GM21526 (cell line): Measurements from ENCODE around the gene GRAP2.
"Not testable (repeated sequence)": the region's sequence is repeated elsewhere in the genome, so short reads cannot be mapped to it uniquely, and the experiment has no call there.

ENCODE experiments used
- ATAC-seq: cut with Tn5 transposase; IDR thresholded peaks from one replicate; pipeline ENCODE4 v1.9.1; 2021; ENCODE audit warnings: moderate library complexity; ENCODE audit not compliant: unreplicated experiment, low FRiP score

The GRAP2 gene

DNA sequence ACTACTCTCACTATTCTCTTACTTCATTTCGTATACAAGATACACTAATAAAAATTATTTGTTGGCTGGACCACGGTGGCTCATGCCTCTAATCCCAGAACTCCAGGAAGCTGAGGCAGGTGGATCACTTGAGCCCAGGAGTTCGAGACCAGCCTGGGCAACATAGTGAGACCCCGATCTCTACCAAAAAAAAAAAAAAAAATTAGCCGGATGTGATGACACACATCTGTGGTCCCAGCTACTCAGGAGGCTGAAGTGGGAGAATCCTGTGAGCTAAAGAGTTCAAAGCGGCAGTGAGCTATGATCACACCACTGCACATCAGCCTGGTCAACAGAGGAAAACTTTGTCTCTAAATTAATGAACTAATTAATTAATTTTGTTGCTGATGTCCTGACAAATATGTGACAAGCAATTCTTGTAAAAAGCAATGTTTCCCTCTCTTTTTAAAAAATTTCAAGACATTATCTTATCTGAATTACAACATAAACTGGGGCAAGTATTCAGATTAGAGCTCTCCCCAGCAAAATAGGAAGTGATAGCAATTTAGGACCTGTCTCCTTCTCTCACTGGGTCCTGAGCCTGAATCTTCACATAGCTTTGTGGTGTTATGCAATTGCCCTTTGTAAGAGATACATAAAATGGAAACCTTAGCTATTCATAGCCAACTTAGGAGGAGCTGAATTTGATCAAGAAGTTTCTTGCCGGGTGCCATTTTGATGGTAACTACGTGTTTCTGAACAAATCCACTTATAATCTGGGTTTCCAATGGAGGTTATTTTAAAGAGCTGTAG lies 41.8 kb downstream of the GRAP2 start:
- ATAC-seq = no peak

DNA sequence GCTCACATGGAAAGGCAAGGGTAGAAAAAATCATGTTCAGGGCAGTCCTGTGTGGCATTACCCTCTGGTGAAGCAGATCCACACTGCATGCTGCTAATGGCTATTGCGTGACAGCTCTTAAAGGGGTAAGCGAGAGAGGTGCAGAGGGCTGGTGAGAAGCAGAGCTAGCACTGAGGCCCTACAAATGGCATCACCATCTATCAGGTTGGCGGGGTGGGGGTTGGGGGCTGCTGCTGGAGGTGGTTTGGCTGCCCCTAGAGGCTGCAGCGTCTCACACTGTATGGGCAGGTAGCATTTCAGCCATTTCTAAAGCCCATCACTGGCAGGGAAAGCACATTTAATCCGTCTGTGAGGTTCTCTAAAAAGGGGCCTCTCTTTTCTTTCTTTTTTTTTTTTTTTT lies 42.5 kb downstream of the GRAP2 start:
- no peak for ATAC-seq

DNA sequence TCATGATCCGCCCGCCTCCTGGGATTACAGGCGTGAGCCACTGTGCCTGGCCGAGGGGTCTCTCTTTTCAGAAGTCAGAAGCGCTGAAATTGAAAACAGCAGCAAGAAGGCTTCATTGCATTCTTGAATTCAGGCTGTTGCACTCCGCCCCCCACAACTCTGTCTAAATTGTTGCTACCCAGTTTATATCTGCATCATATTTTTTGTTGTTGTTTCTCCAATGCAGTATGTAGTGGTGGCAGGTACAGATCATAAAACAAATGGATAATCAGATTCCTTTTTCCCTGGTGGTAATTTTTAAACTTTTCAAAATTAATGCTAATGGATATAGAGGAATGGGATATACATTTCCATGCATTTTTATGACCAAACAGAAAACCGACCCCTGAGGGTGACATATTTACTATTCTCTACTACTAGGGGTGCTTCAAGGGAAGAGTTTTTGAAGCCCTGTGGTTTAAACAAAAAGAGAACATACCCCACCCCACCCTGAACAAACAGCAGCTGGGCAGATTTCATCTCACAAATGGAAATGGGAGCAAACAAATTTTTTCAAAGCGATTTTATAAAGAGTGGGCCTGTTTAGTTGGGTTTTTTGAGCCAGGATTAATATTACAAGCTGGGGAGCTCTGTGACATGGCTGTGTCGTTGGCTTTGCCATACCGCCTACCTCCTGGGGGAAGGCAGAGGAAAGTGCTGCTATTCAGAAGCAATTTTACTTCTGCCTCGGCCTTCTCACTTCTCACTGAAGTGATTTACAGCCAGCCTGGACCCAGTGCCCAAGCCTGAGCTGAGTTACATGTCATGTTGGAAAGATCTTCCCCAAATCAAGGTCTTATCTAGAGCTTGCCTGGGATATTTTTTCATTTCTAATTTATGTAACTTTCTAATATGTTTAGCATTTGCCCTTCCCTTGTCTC lies 43.3 kb downstream of the GRAP2 start:
- ATAC-seq = no peak

DNA sequence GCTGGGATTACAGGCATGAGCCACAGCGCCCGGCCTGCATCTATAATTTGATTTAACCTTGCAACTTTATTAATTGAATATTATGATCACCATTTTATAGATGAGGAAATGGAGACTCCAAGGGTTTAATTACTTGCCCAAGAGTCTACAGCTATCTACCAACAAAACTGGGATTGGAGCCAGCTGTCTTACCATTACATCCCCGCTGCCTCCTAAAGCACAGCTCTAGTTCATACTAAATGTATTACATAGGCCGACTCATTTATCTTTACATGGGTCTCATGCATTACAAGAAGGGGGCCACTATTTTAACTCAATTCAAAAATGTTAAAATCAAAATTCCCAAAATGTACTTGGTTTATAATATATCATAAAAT lies 45.2 kb downstream of the GRAP2 start:
- ATAC-seq = no peak

DNA sequence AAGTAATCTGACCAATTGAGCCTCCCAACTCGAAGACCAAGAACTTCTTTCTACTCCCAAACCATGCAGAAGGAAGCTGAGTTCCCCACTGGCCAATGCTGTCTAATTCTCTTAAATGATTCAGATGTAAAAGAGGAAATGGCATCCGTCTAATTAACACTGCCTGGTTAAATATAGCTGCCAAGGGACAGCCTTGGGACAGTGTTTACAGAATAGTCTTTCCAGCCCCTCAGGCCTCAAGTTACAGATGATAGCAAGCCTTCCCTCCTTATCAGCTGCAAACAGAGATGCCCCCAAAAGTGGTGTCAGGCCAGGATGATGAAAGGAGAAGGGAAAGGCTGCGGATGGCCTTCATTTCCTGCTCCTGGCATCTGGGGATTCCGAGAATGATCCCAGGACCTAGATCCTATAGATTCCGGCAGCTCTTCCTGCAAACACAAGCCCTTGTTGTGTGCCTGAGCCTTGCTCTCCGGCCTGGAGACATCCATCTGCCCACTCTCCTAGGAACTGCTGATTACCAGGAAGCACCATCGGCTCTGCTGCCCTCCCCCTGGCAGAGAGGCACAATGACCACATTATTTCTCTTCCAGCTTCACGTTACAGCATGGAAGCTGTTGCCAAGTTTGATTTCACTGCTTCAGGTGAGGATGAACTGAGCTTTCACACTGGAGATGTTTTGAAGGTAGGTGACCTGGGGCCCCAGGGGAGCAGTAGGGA lies 45.8 kb downstream of the GRAP2 start:
- no peak for ATAC-seq

DNA sequence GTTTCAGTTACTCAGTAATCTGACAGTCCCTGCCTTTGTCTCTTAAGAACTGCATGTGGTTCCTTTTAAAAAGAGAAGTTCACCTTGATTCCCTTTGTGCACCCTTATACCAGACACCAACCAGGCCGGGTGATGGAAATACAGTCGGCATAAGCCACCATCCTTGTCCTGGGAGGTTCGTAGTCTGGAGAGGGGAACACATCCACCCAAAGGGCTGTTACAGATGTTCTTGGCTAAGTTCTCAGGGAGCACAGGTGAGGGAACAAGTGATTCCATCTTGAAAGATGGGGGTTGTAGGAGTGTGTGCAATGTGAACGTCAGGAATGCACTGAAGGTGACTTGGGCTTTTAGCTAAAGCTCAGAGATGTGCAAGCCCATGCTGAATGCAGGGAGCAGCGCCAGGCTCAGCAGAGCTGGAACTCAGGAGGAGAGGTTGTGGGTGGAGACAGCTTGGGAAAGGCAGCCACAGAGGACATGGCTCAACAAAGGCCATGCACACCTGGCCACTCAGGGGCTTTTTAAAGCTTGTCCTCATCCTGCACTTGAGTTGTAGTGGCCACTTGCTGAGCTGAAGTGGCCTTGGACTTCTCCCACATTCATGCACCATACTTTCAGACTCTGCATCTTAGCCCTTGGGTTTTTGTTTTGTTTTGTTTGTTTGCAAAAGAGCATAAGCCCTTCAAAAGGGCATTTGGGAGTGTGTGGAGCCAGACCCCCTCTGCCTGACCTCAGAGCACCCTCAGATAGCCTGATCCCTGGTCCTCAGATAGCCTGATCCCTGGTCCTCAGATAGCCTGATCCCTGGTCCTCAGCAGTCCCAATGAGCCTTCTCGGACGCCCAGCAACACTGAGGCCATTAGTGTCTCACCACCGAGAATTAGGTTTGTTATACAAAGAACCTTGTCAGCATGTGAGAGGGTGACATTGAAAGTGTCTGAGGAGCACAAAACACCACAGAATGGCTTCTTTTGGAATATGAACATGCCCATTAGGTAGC lies 46.6 kb downstream of the GRAP2 start:
- no peak for ATAC-seq

DNA sequence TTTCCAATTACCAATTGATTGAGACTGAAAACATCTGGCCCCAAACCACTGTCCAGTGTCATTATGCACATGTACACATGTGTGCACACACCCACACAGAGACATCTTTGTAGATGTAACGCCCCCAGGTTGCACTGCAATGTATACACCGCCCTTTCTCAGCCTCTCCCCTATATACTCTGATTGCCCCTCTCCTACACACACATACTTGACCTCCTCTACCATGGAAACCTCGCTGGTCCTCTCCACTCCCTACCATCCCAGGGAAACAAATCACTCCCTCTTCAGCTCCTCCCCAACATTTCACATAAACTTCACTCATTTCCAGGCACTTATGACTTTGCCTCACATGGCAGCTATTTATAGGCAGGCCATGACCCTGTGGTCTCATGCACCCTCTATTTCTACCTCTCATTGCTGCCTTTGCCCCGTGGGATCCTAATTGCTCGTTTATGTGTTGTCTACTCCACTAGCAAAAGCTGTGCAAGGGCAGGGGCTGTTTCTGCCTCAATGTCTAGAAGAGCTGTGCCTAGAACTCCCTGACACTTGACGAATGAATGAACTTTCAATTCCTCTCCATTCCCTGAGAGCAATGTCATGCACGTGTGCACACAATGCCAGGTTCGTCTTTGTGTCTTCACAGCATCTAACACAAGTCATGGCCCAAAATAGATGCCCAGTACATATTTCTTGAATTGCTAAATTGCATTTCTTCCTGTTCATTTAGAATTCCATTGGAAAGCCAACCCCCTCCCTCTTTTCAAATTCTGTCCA lies 49.3 kb downstream of the GRAP2 start:
- no peak for ATAC-seq

DNA sequence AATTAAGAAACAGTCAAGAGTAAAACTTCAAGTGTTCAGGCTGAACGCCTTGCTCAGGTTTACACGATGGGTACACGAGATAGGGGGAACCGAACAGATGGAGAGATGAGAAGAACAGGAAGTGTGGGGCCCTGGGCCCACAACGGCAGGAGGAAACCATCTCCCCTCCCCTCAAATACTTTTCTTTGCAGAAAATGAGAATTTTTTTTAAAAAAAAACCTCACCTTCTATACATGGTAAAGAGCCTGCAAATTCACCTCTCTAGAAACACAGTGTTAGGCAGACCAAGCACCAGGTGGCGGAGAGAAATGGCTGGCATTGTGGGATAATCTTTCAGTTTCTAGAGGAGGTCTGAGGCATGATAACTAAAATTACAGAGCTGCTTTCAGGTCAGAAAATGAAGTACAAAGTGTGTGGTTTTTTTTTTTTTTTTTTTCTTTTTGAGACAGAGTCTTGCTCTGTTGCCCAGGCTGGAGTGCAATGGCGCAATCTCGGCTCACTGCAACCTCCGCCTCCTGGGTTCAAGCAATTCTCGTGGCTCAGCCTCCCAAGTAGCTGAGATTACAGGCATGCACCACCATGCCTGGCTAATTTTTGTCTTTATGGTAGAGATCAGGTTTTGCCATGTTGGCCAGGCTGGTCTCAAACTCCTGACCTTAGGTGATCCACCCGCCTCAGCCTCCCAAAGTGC lies 50.9 kb downstream of the GRAP2 start:
- not testable (repeated sequence) for ATAC-seq

DNA sequence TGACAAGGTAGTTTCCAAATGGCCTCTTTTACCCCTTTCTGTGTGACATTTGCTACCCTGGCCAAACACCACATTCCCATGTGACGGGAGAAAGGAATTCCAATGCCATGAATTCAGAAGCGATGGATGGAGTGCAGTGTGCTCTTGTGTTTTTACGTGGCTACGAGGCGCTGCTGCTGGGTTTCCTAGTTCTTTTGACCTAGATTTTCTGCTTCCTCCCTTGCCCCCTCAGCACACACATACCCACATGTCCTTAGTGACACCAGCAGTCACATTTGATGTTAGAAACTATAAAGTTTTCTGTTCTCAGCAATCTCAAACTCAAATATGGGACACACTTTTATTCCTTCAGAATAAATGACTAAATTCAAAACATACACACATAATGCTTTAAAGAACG lies 51.5 kb downstream of the GRAP2 start:
- no peak for ATAC-seq

DNA sequence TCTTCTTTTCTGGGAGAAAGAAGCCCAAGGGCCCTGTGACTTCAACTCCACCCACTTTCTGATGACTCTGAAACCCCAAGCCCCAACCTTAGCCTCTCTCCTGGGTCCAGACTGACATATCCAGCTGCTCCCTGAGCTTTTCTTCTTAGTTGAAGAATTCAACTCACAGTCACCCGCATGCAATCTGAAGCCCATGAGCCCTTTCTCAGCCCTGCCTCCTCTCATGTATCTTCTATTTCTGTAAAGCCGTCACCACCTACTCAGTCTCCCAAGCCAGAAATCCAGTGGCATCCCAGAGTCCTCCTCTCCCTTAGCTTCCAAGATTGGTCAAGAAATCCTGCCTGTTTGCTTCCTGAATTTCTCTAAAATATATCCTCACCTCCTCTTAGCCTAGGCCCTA lies 52.2 kb downstream of the GRAP2 start:
- ATAC-seq = no peak

DNA sequence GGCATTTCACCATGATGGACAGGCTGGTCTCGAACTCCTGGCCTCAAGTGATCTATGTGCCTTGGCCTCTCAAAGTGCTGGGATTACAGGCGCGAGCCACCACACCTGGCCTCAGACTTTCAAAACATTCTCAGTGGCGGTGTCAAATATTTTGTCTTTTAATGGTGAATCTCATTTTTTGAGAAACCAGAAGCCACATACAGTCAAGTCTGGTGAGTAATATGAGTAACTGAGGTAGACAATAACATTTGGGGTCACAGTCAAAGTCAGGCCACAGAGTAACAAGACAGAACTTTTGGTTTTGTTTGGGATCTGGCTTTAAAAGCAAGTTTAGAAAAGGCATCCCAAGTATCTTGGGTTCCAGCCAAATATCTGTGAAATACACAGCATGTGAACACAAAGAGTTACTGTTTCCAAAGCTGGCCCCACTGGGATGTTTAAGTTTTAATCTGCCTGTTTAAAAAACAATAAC lies 53.7 kb downstream of the GRAP2 start:
- ATAC-seq = no peak

DNA sequence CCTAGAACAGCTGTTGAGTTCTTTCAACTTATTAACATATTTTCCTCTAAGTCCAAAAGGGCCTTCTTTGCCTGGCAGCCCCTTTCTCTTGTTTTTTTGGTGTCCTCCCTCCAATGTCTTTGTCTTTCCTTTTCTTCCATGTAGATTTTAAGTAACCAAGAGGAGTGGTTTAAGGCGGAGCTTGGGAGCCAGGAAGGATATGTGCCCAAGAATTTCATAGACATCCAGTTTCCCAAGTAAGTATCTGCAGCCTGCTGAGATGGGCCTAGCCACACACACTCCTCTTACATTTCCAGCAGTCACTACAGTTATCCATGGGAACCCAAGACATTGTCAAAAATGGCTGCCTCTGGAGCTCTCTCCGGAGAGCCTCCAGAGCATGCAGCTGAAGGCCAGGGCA lies 54.8 kb downstream of the GRAP2 start:
- no peak for ATAC-seq

DNA sequence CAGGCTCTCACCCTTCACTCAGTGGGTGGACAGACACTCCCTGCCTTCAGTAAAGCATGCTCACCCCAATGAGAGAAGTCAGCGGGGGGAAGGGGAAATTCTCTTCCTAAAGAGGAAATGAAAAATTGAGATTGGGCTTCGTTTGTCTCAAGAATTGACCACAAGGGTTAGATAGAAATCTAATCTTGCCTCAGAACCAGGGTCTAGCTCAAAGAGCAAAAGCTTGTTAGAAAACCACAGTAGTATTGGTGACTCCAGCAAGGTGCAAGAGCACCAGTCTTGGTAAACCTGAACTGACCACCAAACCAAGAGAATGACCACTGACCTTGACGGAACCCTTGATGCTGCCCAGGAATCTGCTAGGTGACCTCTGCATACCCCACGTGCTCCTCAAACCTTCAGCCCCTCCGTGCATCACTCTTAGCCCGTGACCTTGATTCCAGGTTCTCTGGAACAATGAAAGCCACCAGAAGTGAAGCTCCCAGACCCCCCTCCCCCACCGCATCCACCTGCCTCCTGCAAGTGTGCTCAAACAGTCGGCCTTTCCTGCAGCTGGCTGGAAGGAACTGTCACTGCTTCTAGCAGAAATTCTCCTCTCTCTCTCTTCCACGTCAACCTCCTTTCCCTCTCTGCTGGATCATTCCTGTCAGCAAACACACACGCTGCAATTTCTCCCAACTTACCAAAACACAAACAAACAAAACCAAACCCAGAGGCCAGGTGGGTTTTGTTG lies 56.2 kb downstream of the GRAP2 start:
- ATAC-seq = no peak

DNA sequence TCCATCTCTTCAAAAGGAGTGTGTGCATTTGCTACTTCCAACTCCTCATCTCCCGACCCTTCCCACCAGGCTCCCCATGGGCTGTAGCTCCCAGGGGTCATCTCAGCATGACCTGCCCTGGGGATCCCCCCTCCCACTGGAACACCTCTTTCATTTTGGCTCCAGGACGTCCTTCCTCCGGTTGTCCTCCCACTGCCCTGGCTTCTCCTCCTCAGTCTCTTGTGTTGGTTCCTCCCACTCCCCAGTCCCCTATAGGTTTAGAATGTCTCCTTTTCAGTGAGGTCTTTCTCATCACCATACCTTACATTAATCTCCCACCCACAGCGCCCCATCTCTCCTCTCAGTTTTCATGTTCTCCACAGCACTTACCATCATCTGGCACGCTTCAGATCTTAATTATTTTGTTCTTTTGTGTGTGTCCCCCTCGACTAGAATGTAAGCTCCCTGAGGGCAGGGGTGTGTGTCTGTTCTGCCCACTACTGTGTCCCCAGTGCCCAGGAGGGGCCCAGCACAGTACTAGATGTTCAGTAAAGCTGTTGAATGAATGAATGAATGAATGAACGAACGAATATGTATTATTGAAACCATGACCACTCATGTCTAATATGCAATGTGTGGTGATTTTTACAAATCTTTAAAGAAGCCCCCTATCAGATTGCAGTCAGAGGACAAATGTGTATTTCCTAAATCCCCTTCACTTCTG lies 57.3 kb downstream of the GRAP2 start:
- no peak for ATAC-seq

DNA sequence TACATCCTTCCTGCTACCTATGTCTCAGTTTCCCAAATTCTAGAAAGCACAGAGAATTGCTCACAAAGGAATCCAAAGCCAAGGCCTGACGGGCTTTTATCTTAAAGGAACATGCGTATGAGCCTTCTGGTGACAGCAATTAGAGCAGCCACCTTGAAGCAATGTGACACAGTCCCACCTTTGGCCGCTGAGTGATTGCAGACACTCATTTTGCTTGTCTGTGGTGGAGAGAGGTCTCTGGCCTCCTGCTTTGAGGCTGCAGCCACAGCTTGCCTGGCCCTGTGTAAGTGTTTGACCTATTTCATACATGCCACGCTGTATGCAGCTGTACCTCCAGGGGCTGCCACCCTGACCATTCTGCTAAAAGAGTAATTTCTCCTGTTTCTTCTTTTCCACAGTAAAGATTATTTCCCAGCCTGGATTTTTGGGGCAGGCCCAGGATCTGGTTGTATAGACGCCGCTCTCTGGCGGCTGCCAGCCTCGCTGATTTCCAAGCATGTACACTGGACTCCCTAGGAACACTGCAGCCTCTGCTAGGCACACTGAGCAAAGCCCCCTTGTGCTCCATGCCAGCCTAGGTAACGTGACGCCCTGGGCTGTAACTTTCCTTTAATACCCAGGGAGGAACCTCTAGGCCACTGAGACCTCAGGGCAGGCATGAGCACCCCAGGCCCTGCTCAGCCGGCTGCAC lies 58.2 kb downstream of the GRAP2 start:
- ATAC-seq = no peak

DNA sequence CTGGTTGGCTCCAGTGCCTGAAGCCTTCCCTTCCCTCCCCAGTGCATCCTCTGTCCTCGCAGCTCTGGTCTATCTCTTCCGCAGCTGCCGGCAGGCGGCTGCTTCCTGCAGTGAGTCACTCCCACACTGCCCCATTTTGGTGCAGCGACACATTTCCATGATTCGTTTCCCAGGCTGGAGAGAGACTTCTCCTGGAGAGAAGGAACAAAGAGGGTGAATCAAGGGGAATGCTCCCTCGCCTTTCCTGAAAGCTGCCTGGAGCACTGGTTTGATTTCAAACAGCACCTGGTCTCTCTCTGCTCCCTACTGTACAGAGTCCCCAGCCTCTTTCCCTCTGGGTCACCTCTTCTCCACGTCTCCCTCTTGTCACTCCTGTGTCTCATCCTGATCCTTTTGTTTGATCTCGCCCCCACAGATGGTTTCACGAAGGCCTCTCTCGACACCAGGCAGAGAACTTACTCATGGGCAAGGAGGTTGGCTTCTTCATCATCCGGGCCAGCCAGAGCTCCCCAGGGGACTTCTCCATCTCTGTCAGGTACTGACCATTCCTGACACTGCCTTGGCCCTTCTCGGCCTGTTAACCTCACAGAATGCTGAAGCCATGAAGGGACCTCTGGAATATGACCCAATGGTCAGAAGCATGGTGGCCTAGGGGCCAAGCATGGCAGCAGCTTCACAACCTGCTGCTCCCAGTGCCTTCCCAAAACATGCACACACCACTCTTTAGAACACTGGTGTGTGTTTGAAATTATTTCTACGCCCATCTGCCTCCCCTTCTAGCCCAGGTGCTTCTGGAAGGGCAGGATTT lies 59.0 kb downstream of the GRAP2 start, which contains the start of gene TMA7B:
Gene TMA7B (plus strand): TSS at position 758 of the 808 bp plus-strand sequence. CDS start 3,978 bp downstream, outside the sequence.
- no peak for ATAC-seq
